Measurements from ENCODE around the gene B4GALT4.

Gene B4GALT4

GRCh38 chr3:119237299-119237698, 3.4 kb downstream of the B4GALT4 start:
- DNase-seq (ENCODE audit: low read depth in 2 of 2): no peak

DNA sequence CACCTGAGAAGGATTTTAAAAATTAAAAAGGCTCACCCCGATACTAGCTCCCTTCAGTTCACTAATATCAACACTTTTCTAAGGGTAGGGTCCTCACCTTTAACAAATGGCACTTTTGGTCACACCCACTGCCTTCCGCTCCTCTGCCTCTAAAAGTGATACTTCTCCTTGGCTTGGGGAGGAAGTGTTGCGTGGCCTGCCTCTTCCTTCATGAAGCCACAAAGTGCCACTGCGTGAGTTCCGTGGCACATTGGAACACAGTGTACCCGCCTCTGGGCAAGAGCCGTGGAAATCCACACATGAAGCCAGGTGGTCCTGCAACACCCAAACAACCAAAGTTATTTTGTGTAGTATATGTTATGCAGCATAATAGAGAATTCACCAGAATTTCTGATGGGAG, 3.9 kb downstream of the B4GALT4 start:
- no peak for DNase-seq (ENCODE audit: low read depth in 2 of 2)

DNA sequence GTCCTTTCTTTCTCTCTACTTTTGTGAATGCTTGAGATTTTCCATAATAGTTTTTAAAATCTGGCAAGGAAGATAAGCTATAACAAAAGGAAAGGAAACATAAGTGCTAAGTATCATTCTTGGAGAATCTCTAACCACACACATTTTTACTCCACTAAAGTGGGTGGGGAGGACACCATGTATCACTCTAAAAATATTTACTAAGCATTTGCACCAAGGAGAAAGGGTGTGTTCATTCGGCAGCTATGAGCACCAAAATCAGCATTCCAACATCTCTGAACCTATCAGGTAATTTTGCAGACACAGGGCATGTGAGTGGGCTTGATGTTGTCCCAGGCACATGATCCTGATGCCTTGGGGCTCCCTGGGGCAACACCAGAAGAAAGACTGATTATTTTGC, 5.5 kb downstream of the B4GALT4 start:
- DNase-seq (ENCODE audit: low read depth in 2 of 2): no peak

DNA sequence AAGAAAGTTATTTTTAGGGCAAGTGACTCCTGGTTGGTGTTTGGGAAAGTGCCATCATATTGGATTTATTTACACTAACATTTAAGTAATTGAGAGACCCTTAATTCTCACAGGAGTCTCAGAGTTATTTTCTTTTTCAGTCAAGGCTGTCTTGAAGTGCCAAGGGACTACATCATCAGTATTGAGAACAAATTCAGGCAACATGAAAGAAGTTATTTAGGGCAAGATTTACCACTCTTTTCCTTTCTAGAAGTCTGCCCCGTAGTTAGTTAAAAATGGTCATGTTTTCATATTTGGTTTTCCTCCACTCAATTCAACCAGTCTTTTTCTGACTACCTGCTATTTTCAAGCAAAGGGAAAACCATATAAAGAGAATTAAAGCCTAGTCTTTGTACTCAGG, 6.1 kb downstream of the B4GALT4 start:
- no peak for DNase-seq (ENCODE audit: low read depth in 2 of 2)

- DNase-seq (ENCODE audit: low read depth in 2 of 2): no peak
Measured at GRCh38 chr3:119230745-119231144, 9.9 kb downstream of the B4GALT4 start.

DNA sequence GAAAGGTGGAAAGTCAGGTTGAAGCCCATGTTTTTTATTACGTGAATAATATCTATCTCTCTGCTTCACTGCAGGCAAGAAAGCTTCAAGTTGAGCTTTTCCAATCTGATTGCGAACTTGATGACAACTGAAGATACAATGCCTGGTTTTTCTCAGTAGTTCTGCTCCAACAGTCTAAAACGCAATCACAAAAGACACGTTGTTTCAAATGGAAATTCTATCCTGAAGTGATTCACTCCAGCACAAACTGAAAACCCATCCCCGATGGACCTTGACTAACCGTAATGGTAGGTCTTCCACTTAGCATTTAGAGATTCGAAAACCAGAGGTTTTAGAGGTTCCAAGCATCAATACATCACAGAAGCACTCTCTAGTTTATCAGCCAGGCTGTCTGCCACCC, 10.6 kb downstream of the B4GALT4 start:
- no peak for DNase-seq (ENCODE audit: low read depth in 2 of 2)

DNA sequence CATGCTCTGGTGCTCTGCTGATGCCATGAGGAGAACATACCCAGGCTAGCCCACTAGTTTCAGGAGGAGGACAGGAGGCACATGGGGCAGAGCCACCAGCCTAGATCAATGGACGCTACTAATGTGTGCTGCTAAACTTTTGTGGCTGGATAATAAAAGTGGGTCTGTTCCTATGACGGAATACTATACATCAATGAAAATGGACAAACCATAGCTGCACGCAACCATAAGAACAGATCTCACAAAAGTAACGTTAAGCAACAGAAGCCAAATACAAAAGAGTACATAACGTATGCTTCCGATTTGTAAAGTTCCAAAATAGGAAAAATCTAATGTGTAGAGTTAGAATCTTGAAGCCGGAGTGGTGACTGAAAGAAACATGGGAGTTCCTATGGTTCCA, 11.5 kb downstream of the B4GALT4 start:
- no peak for DNase-seq (ENCODE audit: low read depth in 2 of 2)

- no peak for DNase-seq (ENCODE audit: low read depth in 2 of 2)
Measured at GRCh38 chr3:119228373-119229145, 12.1 kb downstream of the B4GALT4 start.

GRCh38 chr3:119227070-119227850, 13.4 kb downstream of the B4GALT4 start:
- no peak for DNase-seq (ENCODE audit: low read depth in 2 of 2)

DNA sequence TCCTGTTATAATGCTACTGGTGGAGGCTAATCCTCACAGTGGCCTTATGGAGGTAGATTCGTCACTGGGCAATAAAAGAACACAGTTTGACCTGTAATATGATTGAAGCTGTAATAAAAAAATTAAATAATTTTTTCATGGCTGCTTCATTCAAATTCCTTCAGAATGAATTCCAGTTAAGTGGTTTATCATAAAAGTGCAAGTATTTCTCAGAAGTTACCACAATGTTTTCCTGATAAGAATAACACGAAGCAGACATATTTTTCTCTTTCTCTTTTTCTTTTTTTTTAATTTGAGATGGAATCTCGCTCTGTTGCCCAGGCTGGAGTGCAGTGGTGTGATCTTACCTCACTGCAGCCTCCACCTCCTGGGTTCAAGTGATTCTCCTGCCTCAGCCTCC, 15.6 kb downstream of the B4GALT4 start:
- no peak for DNase-seq (ENCODE audit: low read depth in 2 of 2)

DNA sequence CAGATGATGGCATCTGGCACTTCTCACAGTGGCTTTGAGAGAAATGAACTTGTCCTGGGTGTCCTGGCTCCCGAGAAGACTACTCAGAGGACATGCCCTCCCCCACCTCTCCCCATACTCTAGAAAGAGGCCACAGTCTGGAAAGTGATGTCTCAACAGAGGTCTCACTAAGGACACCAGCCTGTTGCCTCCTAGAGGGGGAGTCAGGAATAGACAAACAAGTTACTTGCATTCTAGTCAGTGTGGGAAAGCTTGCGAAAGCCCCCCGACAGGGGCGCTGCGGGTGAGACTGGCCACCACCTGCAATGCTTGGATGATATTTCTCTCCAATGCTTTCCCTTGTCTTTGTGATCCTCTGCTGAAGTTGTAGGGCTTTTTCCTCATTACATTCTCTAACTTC, 17.2 kb downstream of the B4GALT4 start:
- DNase-seq (ENCODE audit: low read depth in 2 of 2): no peak

GRCh38 chr3:119222391-119222790, 18.3 kb downstream of the B4GALT4 start:
- DNase-seq (ENCODE audit: low read depth in 2 of 2): no peak

GRCh38 chr3:119221779-119222320, 18.8 kb downstream of the B4GALT4 start:
- DNase-seq (ENCODE audit: low read depth in 2 of 2): no peak

GRCh38 chr3:119220970-119221667, 19.6 kb downstream of the B4GALT4 start:
- DNase-seq (ENCODE audit: low read depth in 2 of 2): no peak

DNA sequence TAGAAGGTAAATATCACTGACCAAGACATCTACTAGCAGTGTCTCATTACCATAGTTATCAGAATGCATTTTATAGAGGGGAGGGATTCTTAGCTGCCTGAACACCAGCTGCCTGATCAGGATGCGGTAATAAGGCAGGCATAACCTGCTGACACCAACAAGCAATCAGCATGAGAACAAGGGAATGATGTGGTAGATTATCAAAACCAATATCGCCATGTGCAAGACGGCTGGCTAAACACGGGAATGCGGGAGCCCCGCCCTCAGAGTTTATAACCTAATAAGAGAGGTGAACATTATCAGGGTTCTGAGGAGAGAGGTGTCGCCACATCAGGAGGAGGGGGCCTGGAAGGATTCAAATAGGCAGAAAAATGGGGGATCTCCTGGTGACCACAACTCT, 20.5 kb downstream of the B4GALT4 start:
- no peak for DNase-seq (ENCODE audit: low read depth in 2 of 2)

DNA sequence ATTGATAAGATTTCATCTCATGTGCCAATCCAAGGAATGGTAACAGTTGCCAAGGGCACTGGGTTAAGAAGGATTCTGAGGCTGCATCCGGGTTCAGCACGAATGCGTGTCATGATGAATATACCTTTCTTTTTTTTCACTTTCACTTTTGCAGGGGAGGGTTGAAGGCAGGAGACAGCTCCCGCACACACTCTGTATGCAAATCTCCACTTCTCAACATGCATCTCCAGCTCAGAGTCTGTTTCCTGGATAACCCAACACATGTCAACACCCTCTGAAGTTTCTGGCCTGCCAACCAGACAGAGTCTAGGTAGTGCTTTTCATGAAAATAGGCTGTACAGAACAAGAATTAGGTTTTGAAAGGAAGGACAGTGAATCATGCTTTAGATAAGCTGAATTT, 21.6 kb downstream of the B4GALT4 start:
- peak in 1 of 2 donors; percentile 15 for DNase-seq (ENCODE audit: low read depth in 2 of 2)

DNA sequence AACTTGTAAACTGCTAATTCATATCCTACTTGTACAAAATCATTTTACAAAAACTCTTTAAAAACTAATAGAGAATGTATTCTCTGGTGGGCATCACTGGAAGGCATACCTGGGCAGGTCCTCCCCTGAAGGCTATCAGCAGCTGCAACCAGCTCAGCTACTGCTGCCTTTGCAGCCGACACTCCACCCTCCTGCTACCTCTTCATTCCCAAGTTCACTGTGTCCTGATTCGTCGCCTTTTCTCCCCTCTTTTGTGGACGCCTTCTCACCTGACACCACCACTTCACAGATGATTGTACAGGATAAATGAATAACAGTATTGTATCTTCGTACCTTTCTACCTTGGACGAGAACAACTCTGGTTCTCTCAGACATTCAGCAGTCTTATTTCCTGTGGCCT, 28.9 kb downstream of the B4GALT4 start:
- DNase-seq (ENCODE audit: low read depth in 2 of 2): no peak

- no peak for DNase-seq (ENCODE audit: low read depth in 2 of 2)
Measured at GRCh38 chr3:119211193-119211592, 29.5 kb downstream of the B4GALT4 start.

DNA sequence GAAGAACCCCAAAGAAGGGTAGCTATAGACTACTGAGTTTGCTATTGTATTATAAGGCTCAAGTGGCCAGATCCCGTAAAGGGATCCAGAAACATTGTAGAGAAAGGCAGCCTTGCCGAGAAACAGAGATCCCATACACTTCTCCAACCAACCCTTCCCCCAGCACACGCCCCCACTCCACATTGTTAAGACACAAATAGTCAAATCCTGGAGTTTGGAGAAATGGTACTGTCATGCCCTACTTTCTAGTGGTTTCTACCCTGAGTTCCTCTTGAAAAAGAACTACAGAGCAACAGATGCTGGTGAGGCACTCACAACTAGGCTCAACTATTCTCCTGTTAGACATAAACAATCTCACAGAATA, 33.2 kb downstream of the B4GALT4 start:
- no peak for DNase-seq (ENCODE audit: low read depth in 2 of 2)

GRCh38 chr3:119206611-119207511, 33.8 kb downstream of the B4GALT4 start:
- no peak for DNase-seq (ENCODE audit: low read depth in 2 of 2)

DNA sequence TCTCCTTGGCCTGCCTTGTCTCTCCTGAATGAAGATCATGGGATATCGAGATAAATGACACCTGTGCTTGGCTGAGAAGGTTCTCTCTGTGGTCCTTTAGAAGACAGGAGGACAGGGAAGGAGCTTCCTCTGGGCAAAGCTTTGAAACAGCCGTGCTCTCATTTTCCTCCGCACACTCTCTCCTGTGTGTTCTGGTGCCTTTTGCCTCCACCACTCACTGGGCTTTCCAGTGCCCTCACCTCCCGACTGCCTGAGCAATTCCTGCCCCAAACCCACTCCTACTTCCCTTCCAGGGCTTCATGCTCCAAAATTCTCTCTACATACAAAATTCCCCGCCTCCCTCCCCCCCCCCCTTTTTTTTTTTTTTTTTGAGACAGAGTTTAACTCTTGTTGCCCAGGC, 35.0 kb downstream of the B4GALT4 start:
- no peak for DNase-seq (ENCODE audit: low read depth in 2 of 2)
